ENCODE measurements around the gene GLDC. TPM values are rescaled to one million over a fixed set of nuclear protein-coding genes. Genes with fewer than 3 reads are reported as not detected.

Gene GLDC
- total and polyA plus RNA-seq, 10 of the 15 experiments (the other 5 are each of a cell fraction or from before 2014, with no cell fraction given), result 33.1 to 165 (median 114) TPM

DNA sequence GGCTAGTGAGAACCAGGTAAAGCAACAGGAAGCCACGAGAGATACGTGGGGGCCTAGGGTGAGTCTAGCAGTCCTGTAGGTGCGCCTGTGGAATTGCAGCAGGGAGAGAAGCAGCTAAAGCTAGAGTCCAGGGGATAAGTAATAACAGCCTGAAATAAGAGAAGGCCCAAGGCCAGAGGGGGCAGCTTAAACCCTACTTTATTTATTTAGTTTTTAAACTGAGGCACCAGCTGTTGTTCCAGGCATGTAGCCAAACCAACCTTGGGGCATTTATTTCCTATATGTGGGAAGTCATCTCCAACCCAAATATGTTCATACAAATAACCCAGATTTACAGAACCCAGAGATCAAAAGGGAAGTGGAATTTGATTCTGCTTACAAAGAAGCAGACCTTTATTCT is 93.5 kb downstream of the GLDC start:
- intact Hi-C loops (cut with micrococcal nuclease; ENCODE audit: unreplicated experiment) (no loop called here), in situ Hi-C loops (cut with MboI) (no loop called here)
- Histone ChIP-seq H3K27ac (ENCODE audit: control insufficient read depth, insufficient read depth) (no peak overlapping the region), H3K36me3 (ENCODE audit: control insufficient read depth in 2 of 2, insufficient read depth in 2 of 2, low read length in 1 of 2) (peaks cover 9 to 24% of the 10 kb centered on the region in 2 experiments), H3K4me2 (ENCODE audit: control insufficient read depth, insufficient read depth) (no peak overlapping the region), H3K79me2 (ENCODE audit: control insufficient read depth, insufficient read depth, low read length) (no peaks in the 10 kb centered on the region), H4K20me1 (ENCODE audit: control insufficient read depth, insufficient read depth) (no peaks in the 10 kb centered on the region), H3K27me3 (replicated peaks in 1 of 2; ENCODE audit: control insufficient read depth in 2 of 2, insufficient read depth in 2 of 2, low read length in 1 of 2) (no peaks in the 10 kb centered on the region), H3K4me3 (no peak overlapping the region), H2AFZ (ENCODE audit: control insufficient read depth, low read depth, low read length) (no peak overlapping the region), H3K9ac (ENCODE audit: control insufficient read depth, insufficient read depth, low read length) (no peak overlapping the region), H3K9me3 (replicated peaks; ENCODE audit: control insufficient read depth, insufficient read depth, low read length) (no peaks in the 10 kb centered on the region), H3K4me1 (ENCODE audit: control insufficient read depth, insufficient read depth, low read length) (no peaks in the 10 kb centered on the region)
- BruUV-seq (replicated peaks), result no TSS peak
- FAIRE-seq (no peak), DNase-seq (ENCODE audit: low read depth, low spot score) (no peak), ATAC-seq (no peak)
- TF ChIP-seq SIN3A (IDR thresholded peaks at IDR 0.05; ENCODE audit: low read depth, low read length) (no peak), HCFC1 (IDR thresholded peaks at IDR 0.05; ENCODE audit: low read length) (no peak), SIX5 (IDR thresholded peaks at IDR 0.05; ENCODE audit: low read depth, low read length, severe bottlenecking) (no peak), WRNIP1 (IDR thresholded peaks at IDR 0.05; ENCODE audit: borderline replicate concordance, low read depth, low read length) (no peak), CBX3 (IDR thresholded peaks at IDR 0.05; ENCODE audit: borderline replicate concordance, low read depth) (no peak), STAT3 (IDR thresholded peaks at IDR 0.05; ENCODE audit: low read depth, low read length) (no peak), HDGF (IDR thresholded peaks at IDR 0.05) (no peak)
- ChIA-PET CTCF (interaction anchor here (1.1 kb wide), 1 partner anchor 196 kb away, joined by 4 read pairs; no protein-coding TSS in a partner anchor), RAD21 (ENCODE audit: unreplicated experiment) (no interaction called here), SMC1A (ENCODE audit: uncharacterized antibody, unreplicated experiment) (interaction anchor here (0.6 to 1.5 kb wide), 2 partner anchors 196 to 338 kb away, joined by 3 read pairs; no protein-coding TSS in a partner anchor), POLR2A (interaction anchor here (0.5 kb wide), 1 partner anchor 119 kb away, joined by 3 read pairs; no protein-coding TSS in a partner anchor)
- WGBS (ENCODE audit: insufficient coverage, insufficient replicate concordance, low lambda C conversion rate, missing lambda C conversion rate), result 73% methylated on average over 3 of the region's 3 CpGs

DNA sequence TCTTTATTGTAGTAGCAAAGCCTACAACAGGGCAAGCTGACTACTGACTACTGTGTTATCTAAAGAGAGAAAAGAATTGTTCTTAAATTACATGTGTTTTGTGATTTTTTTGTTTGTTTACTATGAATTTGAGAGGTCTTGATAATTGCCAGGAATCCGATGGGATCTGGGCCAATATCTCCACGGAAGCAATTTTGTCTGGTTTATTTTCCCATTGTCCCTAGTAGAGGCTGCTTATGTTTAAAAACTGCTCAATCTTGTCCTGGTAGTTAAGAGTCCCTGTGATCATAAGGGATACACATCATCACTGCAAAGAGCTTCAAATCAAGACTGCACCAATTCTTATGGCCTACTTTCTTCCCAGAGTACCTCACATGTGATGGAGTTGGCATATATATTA is 94.4 kb downstream of the GLDC start:
- ChIA-PET POLR2A (no interaction called here), CTCF (interaction anchor here (0.7 kb wide), 1 partner anchor 137 kb away, joined by 3 read pairs; no protein-coding TSS in a partner anchor), RAD21 (ENCODE audit: unreplicated experiment) (no interaction called here), SMC1A (ENCODE audit: uncharacterized antibody, unreplicated experiment) (interaction anchor here (0.7 kb wide), 1 partner anchor 64 kb away, joined by 3 read pairs; no protein-coding TSS in a partner anchor)
- WGBS (ENCODE audit: insufficient coverage, insufficient replicate concordance, low lambda C conversion rate, missing lambda C conversion rate), result 100% methylated on average over 2 of the region's 2 CpGs
- DNase-seq (ENCODE audit: low read depth, low spot score) (no peak), FAIRE-seq (no peak), ATAC-seq (no peak)
- no TSS peak for BruUV-seq (replicated peaks)
- H3K4me2 ChIP-seq (ENCODE audit: control insufficient read depth, insufficient read depth), result no peak overlapping the region
- H4K20me1 ChIP-seq (ENCODE audit: control insufficient read depth, insufficient read depth), result no peaks in the 10 kb centered on the region
- no peak overlapping the region for H3K4me3 ChIP-seq
- peaks cover 9 to 24% of the 10 kb centered on the region in 2 experiments for H3K36me3 ChIP-seq (ENCODE audit: control insufficient read depth in 2 of 2, insufficient read depth in 2 of 2, low read length in 1 of 2)
- no peaks in the 10 kb centered on the region for H3K9me3 ChIP-seq (replicated peaks; ENCODE audit: control insufficient read depth, insufficient read depth, low read length)
- H3K27me3 ChIP-seq (replicated peaks in 1 of 2; ENCODE audit: control insufficient read depth in 2 of 2, insufficient read depth in 2 of 2, low read length in 1 of 2), result no peaks in the 10 kb centered on the region
- intact Hi-C loops (cut with micrococcal nuclease; ENCODE audit: unreplicated experiment) (no loop called here), in situ Hi-C loops (cut with MboI) (no loop called here)
- no peaks in the 10 kb centered on the region for H3K79me2 ChIP-seq (ENCODE audit: control insufficient read depth, insufficient read depth, low read length)
- no peaks in the 10 kb centered on the region for H3K4me1 ChIP-seq (ENCODE audit: control insufficient read depth, insufficient read depth, low read length)
- H2AFZ ChIP-seq (ENCODE audit: control insufficient read depth, low read depth, low read length), result no peak overlapping the region
- no peak overlapping the region for H3K9ac ChIP-seq (ENCODE audit: control insufficient read depth, insufficient read depth, low read length)
- H3K27ac ChIP-seq (ENCODE audit: control insufficient read depth, insufficient read depth), result no peak overlapping the region
- TF ChIP-seq NFYB (IDR thresholded peaks at IDR 0.05; ENCODE audit: insufficient read depth, low read depth, low read length) (no peak), MXI1 (IDR thresholded peaks at IDR 0.05; ENCODE audit: low read depth, low read length) (no peak), ZBED1 (IDR thresholded peaks at IDR 0.05; ENCODE audit: borderline replicate concordance) (no peak), GABPA (IDR thresholded peaks at IDR 0.05; ENCODE audit: low read depth) (no peak), NFXL1 (IDR thresholded peaks at IDR 0.05; ENCODE audit: borderline replicate concordance) (no peak), SMAD5 (IDR thresholded peaks at IDR 0.05; ENCODE audit: low read depth) (no peak), BCL11A (IDR thresholded peaks at IDR 0.05; ENCODE audit: low read depth, low read length) (no peak), ZNF217 (IDR thresholded peaks at IDR 0.05) (no peak), RAD51 (IDR thresholded peaks at IDR 0.05) (no peak), EGR1 (IDR thresholded peaks at IDR 0.05; ENCODE audit: borderline replicate concordance in 1 of 2, low read depth in 2 of 2, low read length in 2 of 2) (no peak), IRF4 (IDR thresholded peaks at IDR 0.05; ENCODE audit: low read depth, low read length) (no peak)
- TF ChIP-seq, protein P1, sequence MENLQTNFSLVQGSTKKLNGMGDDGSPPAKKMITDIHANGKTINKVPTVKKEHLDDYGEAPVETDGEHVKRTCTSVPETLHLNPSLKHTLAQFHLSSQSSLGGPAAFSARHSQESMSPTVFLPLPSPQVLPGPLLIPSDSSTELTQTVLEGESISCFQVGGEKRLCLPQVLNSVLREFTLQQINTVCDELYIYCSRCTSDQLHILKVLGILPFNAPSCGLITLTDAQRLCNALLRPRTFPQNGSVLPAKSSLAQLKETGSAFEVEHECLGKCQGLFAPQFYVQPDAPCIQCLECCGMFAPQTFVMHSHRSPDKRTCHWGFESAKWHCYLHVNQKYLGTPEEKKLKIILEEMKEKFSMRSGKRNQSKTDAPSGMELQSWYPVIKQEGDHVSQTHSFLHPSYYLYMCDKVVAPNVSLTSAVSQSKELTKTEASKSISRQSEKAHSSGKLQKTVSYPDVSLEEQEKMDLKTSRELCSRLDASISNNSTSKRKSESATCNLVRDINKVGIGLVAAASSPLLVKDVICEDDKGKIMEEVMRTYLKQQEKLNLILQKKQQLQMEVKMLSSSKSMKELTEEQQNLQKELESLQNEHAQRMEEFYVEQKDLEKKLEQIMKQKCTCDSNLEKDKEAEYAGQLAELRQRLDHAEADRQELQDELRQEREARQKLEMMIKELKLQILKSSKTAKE (IDR thresholded peaks at IDR 0.05; ENCODE audit: low read depth, poor library complexity, severe bottlenecking), result no peak

All from GM12878 (cell line).